Fibroblast of skin of scalp (primary cell): ENCODE data around the gene CTNNBL1.

Experiments
- DNase-seq: peaks from one replicate; pipeline ENCODE4 v3.0.0-alpha.2; 2013

CTNNBL1 gene

DNA sequence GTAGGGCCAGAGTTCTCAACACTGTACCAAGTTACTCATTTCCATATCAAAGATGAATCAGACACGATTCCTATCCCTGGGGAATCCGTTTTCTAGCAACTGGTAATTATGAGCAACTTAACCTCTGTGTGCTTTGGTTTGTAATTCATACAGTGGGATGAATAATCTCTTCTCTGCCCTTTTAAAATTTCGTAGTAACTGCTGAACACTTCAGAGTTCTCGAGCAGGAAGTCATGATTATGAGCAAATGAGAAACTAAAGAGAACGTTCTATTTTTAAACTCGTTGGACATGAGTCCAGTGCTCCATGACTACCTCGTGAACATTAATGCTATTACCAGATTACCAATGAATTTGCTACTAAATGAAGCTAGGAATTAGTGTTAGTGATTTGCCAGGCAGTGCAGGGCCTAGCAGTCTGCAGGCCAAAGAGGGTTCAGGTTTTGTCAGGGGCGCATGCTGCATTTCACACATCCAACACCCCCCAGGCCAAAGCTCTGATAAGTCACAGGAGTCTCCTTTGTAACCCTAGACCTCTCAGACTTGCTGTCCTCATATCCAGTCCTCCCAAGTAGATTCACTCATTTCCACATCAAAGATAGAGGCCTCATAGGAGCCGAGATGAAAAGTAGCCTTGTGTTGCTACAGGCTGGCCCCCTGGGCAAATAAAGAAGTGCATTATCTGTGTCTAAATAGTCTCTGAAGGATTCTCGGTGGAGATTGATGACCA, 163.3 kb downstream of the CTNNBL1 start:
- peak; percentile 65 for DNase-seq

DNA sequence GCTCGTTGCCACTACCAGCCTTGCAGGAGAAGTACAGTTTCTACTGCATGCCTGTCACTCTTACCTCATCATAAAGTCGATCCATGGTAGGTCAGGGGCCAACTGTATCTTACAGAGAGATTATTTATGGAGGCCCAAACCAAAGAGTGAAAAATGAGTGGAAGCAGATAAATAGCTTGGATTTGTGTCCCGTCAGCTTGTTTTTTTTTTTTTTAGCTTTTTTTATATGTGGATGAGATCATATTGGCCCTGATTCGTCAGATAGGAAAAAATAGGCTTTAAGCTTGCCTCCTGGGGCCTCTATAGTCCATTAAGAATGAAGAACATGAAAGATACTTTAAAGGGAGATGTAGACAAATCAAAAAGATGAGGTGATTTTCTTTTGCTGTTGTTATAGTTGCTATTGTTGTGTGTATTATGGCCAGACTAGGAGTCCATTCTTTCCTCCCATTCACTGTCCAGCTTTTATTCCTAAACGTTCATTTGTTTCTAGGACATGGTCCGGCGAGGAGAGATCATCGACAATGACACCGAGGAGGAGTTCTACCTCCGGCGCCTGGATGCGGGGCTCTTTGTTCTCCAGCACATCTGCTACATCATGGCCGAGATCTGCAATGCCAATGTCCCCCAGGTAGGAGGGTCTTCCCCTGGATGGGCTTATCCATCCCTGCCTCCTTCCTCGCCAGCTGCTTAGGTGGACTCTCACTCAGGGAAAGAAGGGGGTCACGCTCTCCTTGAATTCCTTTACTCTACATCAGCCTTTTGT, 165.8 kb downstream of the CTNNBL1 start:
- DNase-seq, result no peak

DNA sequence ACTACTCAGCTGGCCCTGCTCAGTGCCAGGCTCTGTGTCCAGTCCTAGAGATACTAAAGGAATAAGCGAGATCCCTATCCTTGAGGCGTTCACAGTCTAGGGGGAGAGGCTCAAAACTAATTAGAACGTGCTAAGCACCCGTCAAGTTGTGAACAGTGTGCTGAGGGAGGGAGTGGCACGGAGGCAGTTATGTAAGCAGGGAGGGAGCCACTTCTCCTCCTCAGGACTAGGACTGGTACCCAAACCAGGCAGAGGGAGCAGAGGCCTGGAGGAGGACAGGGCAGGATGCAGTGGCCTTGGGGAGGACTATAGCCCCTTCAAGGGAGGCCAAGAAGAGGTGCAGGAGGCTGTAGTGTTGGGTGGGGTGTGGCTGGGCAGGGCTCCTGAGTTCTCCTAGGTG, 169.5 kb downstream of the CTNNBL1 start:
- no peak for DNase-seq

DNA sequence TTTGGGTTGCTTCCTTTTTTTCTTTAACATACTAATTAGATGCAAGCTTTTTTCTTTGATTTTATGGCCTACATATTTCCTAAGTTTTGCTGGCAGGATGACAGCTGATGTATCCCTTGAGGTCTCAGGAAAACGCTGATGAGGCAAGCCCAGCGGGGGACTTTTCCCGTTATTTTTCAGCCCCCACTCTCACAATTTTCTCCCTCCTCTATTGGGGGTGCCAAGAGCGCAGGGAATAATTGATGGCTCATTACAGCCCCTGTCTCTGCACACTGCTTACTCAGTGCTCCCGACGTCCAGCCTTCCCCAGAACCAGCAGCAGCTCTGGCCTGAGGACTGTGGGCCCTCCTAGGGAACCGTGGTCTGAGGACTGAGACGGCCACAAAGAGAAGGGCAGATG, 170.5 kb downstream of the CTNNBL1 start:
- peak; percentile 68 for DNase-seq

DNA sequence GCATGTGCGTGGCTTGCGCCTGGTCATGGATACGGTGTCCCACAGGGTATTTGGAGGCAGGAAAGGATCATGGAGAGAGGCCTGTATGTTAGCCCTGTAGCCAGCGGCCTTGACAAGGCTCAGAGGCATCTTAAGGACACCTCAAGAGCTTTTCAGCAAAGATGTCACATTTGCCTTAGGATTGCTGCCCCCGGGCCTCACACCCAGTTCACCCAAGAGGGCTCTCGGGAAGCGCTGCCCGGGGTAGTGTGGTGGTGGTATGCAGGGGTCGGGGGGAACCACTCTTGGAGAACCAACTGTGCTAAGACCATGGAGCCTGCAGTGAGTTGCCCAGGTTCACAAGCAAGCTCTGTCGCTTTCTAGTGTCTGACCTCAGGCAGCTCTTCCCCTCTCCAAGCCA, 172.2 kb downstream of the CTNNBL1 start:
- DNase-seq, result no peak

DNA sequence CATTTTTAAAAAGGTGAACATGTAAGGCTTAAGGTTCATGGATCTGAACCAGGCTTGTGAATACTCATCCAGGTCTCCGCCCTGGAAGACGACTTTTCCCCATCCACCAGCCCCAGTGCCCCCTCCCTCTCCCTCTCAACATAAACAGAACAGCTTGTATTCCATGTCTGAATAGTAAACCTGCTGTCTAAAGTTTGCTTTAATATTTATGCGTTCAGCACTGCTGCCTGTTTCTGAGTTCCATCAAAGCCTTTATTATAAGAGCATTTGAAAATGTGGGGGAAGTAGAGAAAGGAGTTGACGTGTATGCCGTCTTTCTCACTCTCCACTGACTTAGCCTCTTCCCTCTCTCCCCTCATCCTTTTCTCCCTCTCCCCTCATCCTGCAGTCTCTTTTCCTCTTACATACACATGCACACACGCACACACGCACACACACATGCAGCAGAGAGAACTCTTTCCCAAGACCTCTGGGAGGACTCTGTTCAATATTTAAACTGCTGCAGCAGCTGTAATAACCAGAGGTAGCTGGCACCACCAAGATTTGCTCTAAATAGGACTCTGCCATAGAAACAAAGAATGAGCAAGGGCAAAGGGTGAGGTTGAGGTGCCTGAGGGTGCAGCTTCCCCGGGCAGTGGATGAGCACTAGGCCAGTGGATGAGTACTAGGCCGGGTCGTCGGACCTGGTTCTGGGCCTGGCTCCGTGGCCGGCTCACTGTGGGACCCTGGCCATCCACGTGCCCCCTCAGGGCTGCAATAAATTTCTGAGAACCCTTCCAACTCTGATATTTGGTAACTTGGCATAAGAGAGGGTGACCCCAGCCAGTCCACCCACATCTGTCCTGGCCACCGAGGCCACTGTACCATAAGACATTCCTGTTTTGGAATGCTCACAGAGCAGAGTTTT, 173.7 kb downstream of the CTNNBL1 start:
- no peak for DNase-seq

DNA sequence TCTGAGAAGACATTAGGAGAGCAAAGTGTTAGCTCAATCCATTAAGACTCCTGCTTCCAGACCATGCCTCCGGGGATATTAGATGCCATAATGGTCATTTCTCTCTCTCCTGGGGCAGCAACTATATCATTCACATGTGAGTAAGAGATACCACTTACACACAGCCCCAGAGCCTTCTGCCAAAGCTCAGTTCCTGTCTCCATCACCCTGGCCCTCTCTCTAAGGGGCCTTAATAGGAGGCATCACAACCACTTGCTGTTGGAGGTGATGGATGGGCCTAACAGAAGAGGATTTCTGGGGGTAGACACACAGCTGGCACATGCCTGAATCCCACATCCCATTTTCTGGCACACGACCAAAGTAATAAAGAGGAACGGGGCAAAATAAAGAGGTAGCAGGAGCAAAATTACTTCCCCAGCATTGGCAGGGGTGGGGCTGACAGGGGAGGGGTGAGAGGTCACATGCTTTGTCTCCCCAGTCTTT, 175.1 kb downstream of the CTNNBL1 start:
- DNase-seq, result no peak

DNA sequence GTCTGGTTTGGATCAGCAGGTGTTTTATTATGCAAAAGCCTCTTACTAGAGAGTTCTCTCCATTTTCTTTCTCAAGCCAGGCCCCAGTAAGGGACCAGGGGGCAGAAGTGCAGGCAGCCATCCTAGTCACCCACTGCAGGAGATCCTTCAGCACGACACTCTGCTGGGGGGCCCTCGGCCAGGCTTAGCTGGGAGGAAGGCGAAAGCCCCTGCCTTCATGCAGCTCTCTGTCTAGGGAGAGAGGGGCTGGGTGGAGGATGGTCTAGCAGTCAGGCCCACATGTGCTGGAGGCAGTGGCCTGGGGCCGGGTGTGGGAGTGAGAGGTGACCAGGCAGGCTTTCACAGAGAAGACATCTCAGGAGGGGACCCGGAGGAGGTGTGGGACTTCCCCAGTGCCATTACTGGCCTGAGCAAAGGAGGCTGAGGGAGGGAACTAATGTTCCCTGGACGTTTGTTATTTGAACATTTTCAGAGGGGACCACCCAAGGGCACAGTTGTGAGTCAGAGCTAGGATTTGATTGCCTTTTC, 175.6 kb downstream of the CTNNBL1 start:
- no peak for DNase-seq

DNA sequence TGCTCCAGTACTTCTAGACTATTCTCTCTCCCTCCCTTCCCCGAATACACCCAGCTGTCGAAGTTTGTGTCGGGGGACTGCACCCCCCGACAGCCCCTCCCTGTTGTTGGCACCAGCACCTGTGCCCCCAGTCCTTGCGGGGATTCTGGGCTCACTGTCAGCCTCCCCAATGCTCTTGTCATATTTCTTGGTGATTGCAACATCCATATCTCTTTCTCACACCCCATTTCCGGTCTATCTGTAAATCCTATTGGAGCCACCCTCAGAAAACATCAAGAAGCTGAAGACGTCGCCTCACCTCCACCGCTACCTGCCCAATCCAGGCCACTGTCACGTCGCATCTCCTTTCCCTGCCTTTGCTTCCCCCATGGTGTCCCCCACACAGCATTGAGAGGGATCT, 176.5 kb downstream of the CTNNBL1 start:
- no peak for DNase-seq

DNA sequence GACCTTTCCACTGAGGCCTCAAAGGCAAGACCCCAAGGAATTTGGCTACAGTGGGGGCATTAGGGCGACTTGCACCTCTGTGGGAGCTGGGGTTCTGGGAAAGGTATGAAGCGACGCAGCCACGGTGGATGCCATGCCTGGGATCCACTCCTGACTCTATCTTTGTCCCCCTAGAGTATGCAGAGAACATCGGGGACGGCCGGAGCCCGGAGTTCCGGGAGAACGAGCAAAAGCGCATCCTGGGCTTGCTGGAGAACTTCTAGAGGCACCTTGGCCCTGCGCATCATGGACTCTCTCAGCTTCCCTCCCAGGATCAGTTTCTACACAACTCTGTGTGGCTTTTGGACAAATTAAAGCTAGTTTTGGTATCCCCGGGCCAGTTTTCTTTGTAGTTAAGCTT, 177.9 kb downstream of the CTNNBL1 start:
- no peak for DNase-seq

DNA sequence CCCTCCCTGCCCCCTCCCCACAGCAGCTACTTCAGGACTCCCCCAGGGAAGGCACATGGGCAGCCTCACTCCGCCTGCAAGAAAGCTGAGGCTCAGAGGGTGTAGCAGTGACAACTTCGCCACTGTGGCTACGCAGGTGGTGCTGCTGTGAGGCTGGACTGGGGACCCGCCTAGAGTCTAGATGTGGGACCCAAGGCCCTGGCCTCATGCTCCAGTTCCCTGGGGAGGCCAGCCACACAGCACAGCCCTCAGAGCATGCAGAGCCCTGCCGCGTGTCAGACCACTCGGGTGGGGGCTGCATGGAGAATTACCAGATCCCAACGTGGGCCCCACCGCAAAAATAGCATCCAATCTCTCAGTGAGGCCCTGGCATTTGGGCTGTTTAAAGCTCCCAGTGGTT, 178.3 kb downstream of the CTNNBL1 start:
- no peak for DNase-seq

DNA sequence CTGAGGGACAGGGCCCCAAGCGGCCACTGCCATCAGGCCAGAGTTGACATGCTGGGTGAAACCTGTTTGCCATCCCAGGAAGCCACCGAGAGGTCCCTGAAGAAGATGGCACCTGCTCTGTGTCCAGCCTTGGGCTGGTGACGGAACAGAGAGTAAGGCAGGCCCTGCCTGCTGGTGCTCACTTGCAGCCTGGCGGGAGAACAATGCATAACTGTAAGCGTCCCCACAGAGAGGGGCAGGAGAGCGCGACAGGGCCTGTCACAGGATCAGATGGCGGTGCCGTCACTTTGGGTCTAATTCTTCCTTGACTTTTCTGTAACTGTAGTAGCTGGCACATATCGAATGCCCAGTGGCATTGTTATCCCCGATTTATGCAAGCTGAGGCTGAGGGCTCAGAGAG, 180.1 kb downstream of the CTNNBL1 start:
- DNase-seq, result no peak

DNA sequence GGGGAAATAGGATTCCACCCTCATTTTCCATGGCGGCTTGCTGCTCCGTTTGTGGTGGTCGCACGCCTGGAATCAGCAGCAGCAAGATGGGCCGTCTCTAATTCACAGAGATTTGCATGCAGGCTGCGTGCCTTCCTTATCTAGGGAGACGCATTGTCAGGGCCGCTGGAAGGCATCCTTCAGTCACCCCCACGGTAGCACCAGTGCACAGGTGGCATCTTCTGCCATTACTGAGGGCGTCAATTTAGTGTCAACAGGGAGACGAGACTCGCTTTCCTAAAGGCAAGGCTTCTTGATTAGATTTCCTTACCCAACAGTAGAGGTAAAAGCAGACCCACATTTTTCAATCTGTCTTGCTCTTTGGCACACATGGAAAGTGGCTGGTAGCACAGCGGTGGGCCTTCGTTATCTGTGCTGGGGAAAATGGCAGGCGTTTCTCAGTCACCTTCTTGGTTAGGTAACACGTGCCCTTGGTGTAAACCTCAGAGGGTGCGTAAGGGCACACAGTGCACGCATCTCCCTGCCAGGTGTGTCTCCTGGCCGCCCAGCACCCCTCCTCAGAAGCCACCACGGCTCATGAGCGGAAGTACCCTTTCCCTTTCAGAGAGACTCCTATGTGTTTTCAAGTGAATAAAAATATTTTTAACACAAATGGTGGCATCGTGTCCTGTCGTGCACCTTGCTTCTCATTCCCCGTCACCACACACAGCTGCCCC, 181.8 kb downstream of the CTNNBL1 start:
- no peak for DNase-seq

DNA sequence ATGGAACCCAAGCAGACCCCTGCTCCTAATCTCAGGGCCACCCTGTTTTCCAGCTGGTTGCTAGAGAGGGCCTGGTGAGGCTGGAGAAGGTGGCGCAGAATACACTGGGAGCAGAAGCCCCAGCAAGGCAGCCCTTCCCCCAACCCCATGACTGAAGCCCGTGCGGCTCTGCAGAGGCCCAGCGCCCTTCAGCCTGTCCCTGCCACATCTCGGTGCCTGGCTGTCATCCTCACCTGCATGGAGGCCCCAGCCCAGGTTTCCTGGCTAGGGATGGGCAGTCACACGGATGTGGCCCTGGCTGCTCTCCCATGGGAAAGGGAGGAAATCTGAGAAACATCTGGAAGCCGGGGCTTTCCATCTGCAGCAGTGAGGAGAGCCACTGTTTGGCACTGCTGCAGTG, 183.0 kb downstream of the CTNNBL1 start:
- no peak for DNase-seq

DNA sequence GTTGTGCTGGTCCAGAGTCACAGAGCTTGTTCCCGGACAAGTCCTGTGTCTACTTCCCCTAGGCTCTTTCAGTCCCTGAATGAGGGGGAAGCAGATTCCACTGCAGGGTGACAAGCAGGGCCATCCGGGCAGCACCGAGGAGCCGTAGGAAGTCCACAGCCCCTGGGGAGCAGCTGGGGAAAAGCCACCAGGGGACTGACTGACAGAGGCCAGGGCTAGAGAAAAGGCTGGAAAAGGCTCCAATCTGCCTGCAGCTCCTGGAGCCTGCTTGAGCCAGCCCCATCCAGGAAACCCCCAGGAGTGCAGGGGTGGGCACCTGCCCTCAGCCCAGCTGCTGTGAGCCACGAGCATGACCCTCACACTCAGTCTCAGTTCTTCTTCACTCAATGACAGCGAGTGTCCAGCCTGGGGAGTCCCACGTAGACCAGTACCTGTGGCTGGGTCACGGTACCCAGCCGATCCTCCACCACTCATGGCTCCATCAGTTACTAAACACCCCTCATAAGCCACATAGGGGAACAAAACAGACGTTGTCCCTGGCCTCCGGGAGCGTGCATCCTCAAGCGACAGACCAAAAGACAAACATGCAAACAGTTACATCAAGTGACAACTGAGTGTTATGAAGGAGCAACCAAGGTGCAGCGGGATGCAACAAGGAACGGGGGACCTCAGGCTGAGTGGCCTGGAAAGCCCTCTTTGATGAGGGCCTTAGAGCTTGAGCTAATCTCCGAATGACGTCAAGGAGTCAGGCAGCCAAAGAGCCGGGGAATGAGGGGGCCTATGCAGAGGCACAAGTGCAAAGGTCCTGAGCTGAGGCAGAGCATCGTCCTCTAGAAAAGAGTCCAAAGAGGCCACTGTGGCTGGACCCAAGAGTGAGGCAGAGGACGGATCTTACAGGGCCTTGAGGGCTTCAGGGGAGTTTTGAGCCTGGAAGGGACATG, 184.3 kb downstream of the CTNNBL1 start:
- DNase-seq, result no peak

DNA sequence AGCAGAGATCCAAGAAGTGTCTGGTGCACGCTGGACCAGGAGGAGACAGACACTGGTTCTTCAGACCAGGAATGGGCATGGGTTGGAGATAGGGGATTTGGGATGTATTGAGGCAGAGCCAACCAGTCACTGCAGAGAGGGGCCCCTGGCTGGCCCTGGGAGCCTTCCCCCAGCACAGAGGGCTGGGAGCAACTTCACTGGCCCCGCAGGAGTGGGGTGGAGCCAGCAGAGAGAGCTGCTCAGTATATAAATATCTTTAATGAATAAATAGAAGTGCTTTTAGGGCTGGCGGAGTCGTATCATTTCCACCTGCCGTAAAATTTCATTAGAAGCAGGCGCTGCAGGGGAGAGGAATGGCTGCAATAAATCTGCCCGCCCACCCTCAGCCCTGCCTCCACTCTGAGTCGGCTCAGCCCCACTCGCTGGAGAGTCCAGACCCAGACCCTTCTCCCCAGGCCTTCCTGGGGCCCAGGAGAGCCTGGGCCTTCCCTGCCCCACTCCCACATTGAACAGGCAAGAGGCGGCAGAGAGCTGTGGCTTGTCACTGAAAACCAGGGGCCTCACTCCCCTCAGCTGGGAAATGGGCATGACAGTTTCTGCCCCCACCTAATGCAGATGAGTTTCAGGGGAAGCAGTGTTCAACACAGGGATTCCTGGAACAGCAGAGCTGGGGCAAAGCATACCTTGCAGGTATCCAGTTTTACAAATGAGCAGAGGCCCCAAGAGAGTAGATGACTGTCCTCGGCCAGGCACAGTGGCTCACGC, 185.2 kb downstream of the CTNNBL1 start:
- no peak for DNase-seq

DNA sequence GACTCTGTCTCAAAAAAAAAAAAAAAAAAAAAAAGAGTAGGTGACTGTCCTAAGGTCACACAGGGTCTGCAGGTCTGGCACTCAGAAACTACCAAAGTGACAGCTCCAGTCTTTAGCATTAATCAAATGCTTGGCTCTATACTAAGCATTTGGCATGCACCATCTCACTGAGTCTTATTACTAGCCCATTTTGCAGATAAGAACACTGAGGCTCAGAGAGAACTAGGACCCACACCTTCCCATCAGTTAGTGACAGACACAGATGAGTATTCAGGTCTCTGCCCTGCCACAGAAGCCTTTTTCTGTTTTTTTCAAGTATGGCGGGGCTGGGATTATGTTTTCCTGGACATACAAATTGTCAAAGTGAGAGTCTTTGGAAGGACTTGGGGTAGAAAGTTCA, 186.0 kb downstream of the CTNNBL1 start:
- DNase-seq, result no peak

DNA sequence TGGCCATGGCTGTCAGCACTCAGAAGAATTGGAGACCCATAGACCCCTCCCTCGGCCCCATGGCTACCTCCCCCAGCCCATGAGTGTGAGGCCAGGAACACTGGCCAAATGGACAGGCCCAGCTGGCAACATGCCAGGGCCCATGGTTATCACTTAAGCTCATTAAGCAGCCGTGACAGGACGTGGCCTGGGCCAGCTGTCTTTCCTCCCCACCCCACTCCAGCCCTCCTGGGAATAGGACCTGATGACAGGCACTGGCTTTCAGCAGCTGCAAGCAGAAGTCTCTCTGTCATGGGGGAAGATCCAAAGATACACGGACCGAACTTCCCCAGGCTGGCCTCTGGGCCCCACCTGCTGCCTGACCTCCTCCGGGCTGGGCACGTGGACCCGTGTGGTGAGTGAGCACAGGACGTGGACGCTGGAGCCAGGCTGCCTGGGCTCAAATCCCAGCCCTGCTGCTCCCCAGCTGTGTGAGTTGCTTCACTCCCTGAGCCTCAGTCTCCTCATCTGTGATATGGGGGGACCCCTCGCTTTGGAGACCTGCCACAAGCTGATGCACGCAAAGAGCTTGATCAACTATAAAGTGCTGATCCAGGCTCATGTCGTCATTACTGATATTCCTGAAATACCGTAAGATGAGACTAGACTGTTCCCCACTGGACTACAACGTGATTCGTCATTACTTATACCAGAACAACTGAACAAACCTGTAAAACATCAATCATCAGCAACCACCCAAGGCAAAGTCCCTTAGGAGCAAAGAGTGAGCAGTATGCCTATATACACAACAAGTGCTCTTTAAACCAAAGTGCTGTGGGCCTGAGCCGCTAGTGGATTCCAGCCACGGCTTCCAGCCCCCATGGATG, 187.1 kb downstream of the CTNNBL1 start:
- no peak for DNase-seq
